Endothelial cell of umbilical vein (primary cell): ENCODE results near the gene CNNM2. TPM values are rescaled to one million over a fixed set of nuclear protein-coding genes. Genes with fewer than 3 reads are reported as not detected.

Source experiments
- BruUV-seq: library from RNA; stranded (reverse); fragments of 400-500 nt; replicated peaks from 2 replicates; lab custom pipeline; 2021; lab: Mats Ljungman, UMichigan
- CTCF ChIA-PET: fragments of 300-600, 350-600 bp; sonication (Branson Sonifier 250); formaldehyde crosslinking; loops from one replicate; lab custom pipeline; 2021; ENCODE audit warnings: antibody characterized with exemption, inconsistent platforms; lab: Charles Lee
- POLR2A ChIA-PET: fragments of 300-600, 350-600 bp; sonication (Branson Sonifier 250); formaldehyde crosslinking; loops from one replicate; lab custom pipeline; 2021; ENCODE audit warnings: antibody characterized with exemption, inconsistent platforms; lab: Charles Lee
- DNase-seq: peaks from one replicate; pipeline ENCODE4 v3.0.0-alpha.2; 2011; ENCODE audit warnings: low read depth, low spot score
- FAIRE-seq: peaks from 2 replicates; lab custom pipeline; 2011; peaks lifted over from hg19 to GRCh38; lab: Jason Lieb, UNC
- H2AFZ ChIP-seq: 2 replicates; pipeline ENCODE4 v1.6.0; 2012; ENCODE audit warnings: low read depth, low read length, control low read depth, inconsistent platforms
- H3K27ac ChIP-seq: 2 replicates; pipeline ENCODE4 v1.5.1; 2011; ENCODE audit warnings: low read depth, mild to moderate bottlenecking, control low read depth, low read length, moderate library complexity; ENCODE audit not compliant: insufficient read depth
- H3K27me3 ChIP-seq, 2 experiments: 2 replicates each; pipeline versions ENCODE4 v1.6.0 to v1.6.1; 2011; ENCODE audit warnings: low read length in 2 of 2, mixed read lengths in 1 of 2; ENCODE audit not compliant: control insufficient read depth in 2 of 2, insufficient read depth in 2 of 2
- H3K36me3 ChIP-seq, 2 experiments: 2 replicates in 1 of 2; 3 replicates in 1 of 2; pipeline ENCODE4 v1.5.1; 2011; ENCODE audit warnings: low read length in 2 of 2, mild to moderate bottlenecking in 1 of 2, moderate library complexity in 1 of 2; ENCODE audit not compliant: control insufficient read depth in 2 of 2, insufficient read depth in 2 of 2; ENCODE audit errors: extremely low read depth in 1 of 2
- H3K4me1 ChIP-seq: 3 replicates; pipeline ENCODE4 v1.5.1; 2011; ENCODE audit warnings: mild to moderate bottlenecking, low read length; ENCODE audit not compliant: control insufficient read depth, insufficient read depth; ENCODE audit errors: extremely low read depth
- H3K4me2 ChIP-seq: 2 replicates; pipeline ENCODE4 v1.6.1; 2011; ENCODE audit warnings: low read length, control low read depth, mixed read lengths; ENCODE audit not compliant: insufficient read depth
- H3K4me3 ChIP-seq, 3 experiments: fragments of 200-600 bp in 1 of 3; sonication (generic), shearing (Covaris generic) in 1 of 3; replicated peaks in 1 of 3; 2 replicates each; pipeline ENCODE4 v1.5.1; 2011 to 2016; ENCODE audit warnings: control low read depth in 3 of 3, low read length in 3 of 3, mild to moderate bottlenecking in 2 of 3, inconsistent platforms in 1 of 3, low read depth in 1 of 3, moderate library complexity in 1 of 3; ENCODE audit not compliant: insufficient read depth in 1 of 3
- H3K79me2 ChIP-seq: 2 replicates; pipeline ENCODE4 v1.6.0; 2012; ENCODE audit warnings: low read length, inconsistent platforms; ENCODE audit not compliant: control insufficient read depth, insufficient read depth
- H3K9ac ChIP-seq: replicated peaks from 2 replicates; pipeline ENCODE3; 2011; ENCODE audit warnings: low read length, control low read depth; ENCODE audit not compliant: insufficient read depth; ENCODE audit errors: extremely low read depth
- H3K9me1 ChIP-seq: replicated peaks from 3 replicates; pipeline ENCODE4 v1.6.0; 2011; ENCODE audit warnings: mild to moderate bottlenecking, low read length; ENCODE audit not compliant: control insufficient read depth, insufficient read depth; ENCODE audit errors: extremely low read depth
- H3K9me3 ChIP-seq: replicated peaks from 2 replicates; pipeline ENCODE4 v1.5.1; 2012; ENCODE audit warnings: low read length, inconsistent platforms; ENCODE audit not compliant: control insufficient read depth, insufficient read depth
- H4K20me1 ChIP-seq: replicated peaks from 2 replicates; pipeline ENCODE3; 2011; ENCODE audit warnings: mild to moderate bottlenecking, low read length; ENCODE audit not compliant: control insufficient read depth, insufficient read depth; ENCODE audit errors: extremely low read depth
- EZH2 ChIP-seq: IDR thresholded peaks from 2 replicates; pipeline ENCODE4 v1.6.1; 2012; ENCODE audit warnings: borderline replicate concordance, low read depth, mild to moderate bottlenecking, moderate library complexity, low read length, inconsistent platforms; ENCODE audit not compliant: severe bottlenecking
- FOS ChIP-seq: IDR thresholded peaks from 2 replicates; pipeline ENCODE4 v1.6.1; 2011; ENCODE audit warnings: mild to moderate bottlenecking, low read length, moderate library complexity, borderline replicate concordance; ENCODE audit not compliant: insufficient read depth
- GATA2 ChIP-seq: IDR thresholded peaks from 2 replicates; pipeline ENCODE4 v1.7.0; 2011; ENCODE audit warnings: low read depth, mild to moderate bottlenecking, moderate library complexity, mixed read lengths, low read length; ENCODE audit not compliant: insufficient read length, insufficient read depth
- JUN ChIP-seq: IDR thresholded peaks from 2 replicates; pipeline ENCODE4 v1.6.1; 2011; ENCODE audit warnings: borderline replicate concordance, low read depth; ENCODE audit not compliant: insufficient read length, insufficient read depth
- MAX ChIP-seq: IDR thresholded peaks from 2 replicates; pipeline ENCODE4 v1.6.1; 2011; ENCODE audit not compliant: insufficient read depth, insufficient read length
- POLR2AphosphoS5 ChIP-seq: IDR thresholded peaks from 2 replicates; pipeline ENCODE4 v1.6.1; 2012; ENCODE audit warnings: low read depth, mild to moderate bottlenecking, control low read depth, low read length, moderate library complexity; ENCODE audit not compliant: insufficient read depth
- dilution Hi-C: fragments of 300-500 bp; cut with MboI; formaldehyde crosslinking; loops from one replicate; pipeline ENCODE4 v1.15.0; 2019; ENCODE audit warnings: low sequenced_read_pairs; ENCODE audit not compliant: extremely low pct_ligation_motif_present
- intact Hi-C: fragments of 100-400 bp; cut with micrococcal nuclease; formaldehyde crosslinking; loops from one replicate; pipeline ENCODE4 v1.10.0; 2022
- polyA plus RNA-seq, 4 experiments: library from polyadenylated mRNA; depleted of rRNA in 3 of 4; stranded (reverse) in 3 of 4; unstranded in 1 of 4; fragments of >200 nt; gene quantifications; 2 replicates each; pipeline versions ENCODE4 v1.2.1 to v1.2.3, GENCODE V29; 2011 to 2012; ENCODE audit warnings: missing spikeins in 1 of 4
- total RNA-seq: library from RNA; stranded (reverse); gene quantifications from 2 replicates; pipeline ENCODE4 v1.2.3, GENCODE V29; 2021

Gene CNNM2
- total and polyA plus RNA-seq, 2 donors (not counting 3 experiments of a cell fraction or from before 2014, with no cell fraction given): 1.9 to 3.0 TPM

- Histone ChIP-seq H3K79me2 (no peaks in the 10 kb centered on the region), H4K20me1 (no peaks in the 10 kb centered on the region), H3K9ac (no peak within 1 kb of the TSS), H3K4me3 (peak within 1 kb of the TSS in 2 of 3 experiments; percentile 42 to 53), H3K27ac (no peak within 1 kb of the TSS), H3K9me1 (no peaks in the 10 kb centered on the region), H3K4me1 (peaks cover 5% of the 10 kb centered on the region), H3K27me3 (peaks cover 2 to 5% of the 10 kb centered on the region in 2 experiments), H3K4me2 (peak within 1 kb of the TSS; percentile 74), H3K9me3 (no peaks in the 10 kb centered on the region), H3K36me3 (no peaks in the 10 kb centered on the region), H2AFZ (peak within 1 kb of the TSS; percentile 80)
- CTCF ChIA-PET: interaction anchor here (0.9 to 1.3 kb wide), 5 partner anchors 24 to 191 kb away, joined by 3 to 10 read pairs (median 3); partner anchors contain the start of gene CYP17A1
- DNase-seq: peak; percentile 22
- no peak for FAIRE-seq
- TF ChIP-seq GATA2 (no peak), FOS (no peak), MAX (no peak), EZH2 (no peak), POLR2AphosphoS5 (no peak), JUN (no peak)
- intact Hi-C loops (no loop called here), dilution Hi-C loops (no loop called here)
- POLR2A ChIA-PET: no interaction called here
- BruUV-seq: no TSS peak
Observed at GRCh38 chr10:102869258-102870198, 48.6 kb upstream of the CNNM2 start, which contains the start of gene AS3MT. Gene AS3MT, plus strand, starts transcription at chr10:102869470. Its CDS starts 123 bp downstream, at chr10:102869593.
